CD4-positive, alpha-beta memory T cell (primary cell): ENCODE measurements around the gene C5. TPM values are rescaled to one million over a fixed set of nuclear protein-coding genes. Genes with fewer than 3 reads are reported as not detected.

Source experiments
- CTCF ChIA-PET: fragments of 350-600 bp; sonication (Branson Sonifier 250); formaldehyde crosslinking; loops from one replicate; lab custom pipeline; 2021; ENCODE audit warnings: inconsistent platforms; ENCODE audit not compliant: partially characterized antibody; lab: Charles Lee
- POLR2A ChIA-PET: fragments of 350-600 bp; sonication (Branson Sonifier 250); formaldehyde crosslinking; loops from one replicate; lab custom pipeline; 2021; ENCODE audit not compliant: partially characterized antibody; lab: Charles Lee
- DNase-seq, 5 donors: peaks; one replicate each; pipeline versions ENCODE4 v3.0.0 to v3.0.0-alpha.2; 2020 to 2022; ENCODE audit warnings: mixed read lengths in 1 of 5
- H3K27ac ChIP-seq: one replicate; pipeline ENCODE4 v1.7.0; 2013; ENCODE audit warnings: low read depth, low read length
- H3K27me3 ChIP-seq: 2 replicates; pipeline ENCODE4 v1.7.0; 2013; ENCODE audit warnings: mild to moderate bottlenecking, low read length, moderate library complexity; ENCODE audit not compliant: insufficient read depth
- H3K36me3 ChIP-seq: 2 replicates; pipeline ENCODE4 v1.7.0; 2013; ENCODE audit warnings: mild to moderate bottlenecking, low read length, moderate library complexity; ENCODE audit not compliant: insufficient read depth
- H3K4me1 ChIP-seq: 2 replicates; pipeline ENCODE4 v1.7.0; 2013; ENCODE audit warnings: mild to moderate bottlenecking, low read length, moderate library complexity; ENCODE audit not compliant: insufficient read depth
- H3K4me3 ChIP-seq, 2 donors: one replicate each; pipeline ENCODE4 v1.7.0; 2013; ENCODE audit warnings: low read length in 2 of 2, mild to moderate bottlenecking in 1 of 2
- H3K9me3 ChIP-seq, 2 donors: one replicate each; pipeline ENCODE4 v1.7.0; 2013; ENCODE audit warnings: low read length in 2 of 2, control low read depth in 1 of 2; ENCODE audit not compliant: control insufficient read depth in 1 of 2
- H3K27ac Mint-ChIP-seq, 7 donors: one replicate each; pipeline ENCODE4 v1.8.0; 2020 to 2021; ENCODE audit warnings: mixed read lengths in 7 of 7, mild to moderate bottlenecking in 6 of 7, inconsistent platforms in 3 of 7, moderate library complexity in 3 of 7
- H3K27me3 Mint-ChIP-seq, 2 donors: one replicate each; pipeline ENCODE4 v1.8.0; 2020 to 2021; ENCODE audit warnings: mixed read lengths in 2 of 2
- H3K36me3 Mint-ChIP-seq, 2 donors: one replicate each; pipeline ENCODE4 v1.8.0; 2020 to 2021; ENCODE audit warnings: mixed read lengths in 2 of 2, inconsistent platforms in 1 of 2, mild to moderate bottlenecking in 1 of 2
- H3K4me1 Mint-ChIP-seq, 4 donors: one replicate each; pipeline ENCODE4 v1.8.0; 2020 to 2021; ENCODE audit warnings: mixed read lengths in 4 of 4, mild to moderate bottlenecking in 1 of 4
- H3K4me3 Mint-ChIP-seq, 8 donors: one replicate each; pipeline ENCODE4 v1.8.0; 2020 to 2021; ENCODE audit warnings: mixed read lengths in 8 of 8, mild to moderate bottlenecking in 7 of 8, moderate library complexity in 6 of 8, inconsistent platforms in 3 of 8
- H3K9me3 Mint-ChIP-seq, 8 donors: one replicate each; pipeline ENCODE4 v1.8.0; 2020 to 2021; ENCODE audit warnings: mixed read lengths in 8 of 8, mild to moderate bottlenecking in 5 of 8, inconsistent platforms in 3 of 8, moderate library complexity in 1 of 8
- intact Hi-C: fragments of 100-400 bp; cut with micrococcal nuclease; formaldehyde crosslinking; loops from one replicate; pipeline ENCODE4 v1.15.1; 2023
- polyA plus RNA-seq, 2 donors: library from polyadenylated mRNA; unstranded; fragments of 300-500 nt; fragmentation: Illumina TruSeq; gene quantifications; one replicate each; pipeline ENCODE4 v1.2.3, GENCODE V29; 2021
- total RNA-seq, 2 experiments: library from RNA; stranded (reverse); gene quantifications; one replicate each; pipeline ENCODE4 v1.2.3, GENCODE V29; 2021

The C5 gene
- total and polyA plus RNA-seq, 4 experiments from 2014 or later = 0.28 to 3.2 (median 1.3) TPM

- H3K27ac ChIP-seq = peak overlapping the region; percentile 99
- peak overlapping the region; percentile 91 to 99 (median 98) for H3K27ac Mint-ChIP-seq
- intact Hi-C loops = loop anchor here (1.0 to 2.0 kb wide), 4 partner anchors 9 to 49 kb away; no protein-coding TSS in a partner anchor
- ChIA-PET CTCF (interaction anchor here (0.7 to 3.5 kb wide), 16 partner anchors 9 to 79 kb away, joined by 3 to 17 read pairs (median 4); no protein-coding TSS in a partner anchor), POLR2A (interaction anchor here (12.7 to 74.5 kb wide), 3 partner anchors 12 to 80 kb away, joined by 149 to 5577 read pairs (median 5577); partner anchors contain the start of genes PHF19, PSMD5 and TRAF1)
- H3K4me3 ChIP-seq = peak overlapping the region; percentile 77 to 88
- H3K36me3 ChIP-seq = no peaks in the 10 kb centered on the region
- H3K4me3 Mint-ChIP-seq = peak overlapping the region; percentile 83 to 97 (median 95)
- H3K4me1 ChIP-seq = peaks cover 84% of the 10 kb centered on the region
- H3K27me3 Mint-ChIP-seq = no peaks in the 10 kb centered on the region
- H3K36me3 Mint-ChIP-seq = peaks cover 37 to 61% of the 10 kb centered on the region in 2 donors
- no peaks in the 10 kb centered on the region for H3K9me3 ChIP-seq
- no peaks in the 10 kb centered on the region for H3K27me3 ChIP-seq
- peaks cover 51 to 92% (median 70%) of the 10 kb centered on the region in 4 donors for H3K4me1 Mint-ChIP-seq
- peak; percentile 61 to 95 (median 63) for DNase-seq
- H3K9me3 Mint-ChIP-seq = no peaks in the 10 kb centered on the region
Observed at GRCh38 chr9:120925535-120926396, 124.3 kb downstream of the C5 start.

- H3K27me3 Mint-ChIP-seq = no peaks in the 10 kb centered on the region
- peak overlapping the region; percentile 99 for H3K27ac ChIP-seq
- peak overlapping the region; percentile 83 to 97 (median 95) for H3K4me3 Mint-ChIP-seq
- no peaks in the 10 kb centered on the region for H3K36me3 ChIP-seq
- H3K4me3 ChIP-seq = peak overlapping the region; percentile 77 to 88
- H3K36me3 Mint-ChIP-seq = peaks cover 43 to 68% of the 10 kb centered on the region in 2 donors
- CTCF ChIA-PET = interaction anchor here (0.8 to 3.5 kb wide), 12 partner anchors 8 to 55 kb away, joined by 3 to 15 read pairs (median 5); no protein-coding TSS in a partner anchor
- H3K4me1 Mint-ChIP-seq = peaks cover 56 to 95% (median 72%) of the 10 kb centered on the region in 4 donors
- H3K27ac Mint-ChIP-seq = peak overlapping the region; percentile 91 to 99 (median 98)
- H3K4me1 ChIP-seq = peaks cover 84% of the 10 kb centered on the region
- H3K9me3 ChIP-seq = no peaks in the 10 kb centered on the region
- POLR2A ChIA-PET = interaction anchor here (1.2 to 74.5 kb wide), 4 partner anchors 11 to 223 kb away, joined by 3 to 5577 read pairs (median 2863); partner anchors contain the start of genes PHF19, PSMD5 and TRAF1
- intact Hi-C loops = no loop called here
- H3K9me3 Mint-ChIP-seq = no peaks in the 10 kb centered on the region
- H3K27me3 ChIP-seq = no peaks in the 10 kb centered on the region
- DNase-seq = peak in 1 of 5 donors; percentile 58
Observed at GRCh38 chr9:120924698-120925534, 125.2 kb downstream of the C5 start.

GRCh38 chr9:120923620-120924328 is 126.3 kb downstream of the C5 start:
- H3K27ac ChIP-seq = peak overlapping the region; percentile 99
- peaks cover 51 to 80% of the 10 kb centered on the region in 2 donors for H3K36me3 Mint-ChIP-seq
- no peaks in the 10 kb centered on the region for H3K27me3 Mint-ChIP-seq
- no peaks in the 10 kb centered on the region for H3K9me3 Mint-ChIP-seq
- peak overlapping the region; percentile 91 to 99 (median 98) for H3K27ac Mint-ChIP-seq
- intact Hi-C loops = no loop called here
- POLR2A ChIA-PET = interaction anchor here (1.0 to 74.5 kb wide), 6 partner anchors 10 to 224 kb away, joined by 3 to 5577 read pairs (median 77); partner anchors contain the start of genes FBXW2, PHF19, PSMD5 and TRAF1
- CTCF ChIA-PET = interaction anchor here (0.9 to 3.5 kb wide), 11 partner anchors 8 to 58 kb away, joined by 3 to 17 read pairs (median 7); no protein-coding TSS in a partner anchor
- peaks cover 59 to 98% (median 77%) of the 10 kb centered on the region in 4 donors for H3K4me1 Mint-ChIP-seq
- H3K4me3 Mint-ChIP-seq = peak overlapping the region; percentile 83 to 97 (median 95)
- H3K27me3 ChIP-seq = no peaks in the 10 kb centered on the region
- no peak for DNase-seq
- H3K4me3 ChIP-seq = peak overlapping the region; percentile 77 to 88
- H3K4me1 ChIP-seq = peaks cover 86% of the 10 kb centered on the region
- H3K9me3 ChIP-seq = no peaks in the 10 kb centered on the region
- H3K36me3 ChIP-seq = peaks cover under 1% of the 10 kb centered on the region

- no peaks in the 10 kb centered on the region for H3K27me3 ChIP-seq
- peaks cover 64 to 100% (median 78%) of the 10 kb centered on the region in 4 donors for H3K4me1 Mint-ChIP-seq
- POLR2A ChIA-PET = interaction anchor here (1.0 to 74.5 kb wide), 5 partner anchors 9 to 129 kb away, joined by 3 to 5577 read pairs (median 149); partner anchors contain the start of genes FBXW2, PHF19, PSMD5 and TRAF1
- intact Hi-C loops = no loop called here
- H3K4me3 ChIP-seq = peak overlapping the region; percentile 77 to 88
- H3K27me3 Mint-ChIP-seq = no peaks in the 10 kb centered on the region
- no peak for DNase-seq
- H3K36me3 Mint-ChIP-seq = peaks cover 60 to 85% of the 10 kb centered on the region in 2 donors
- peak overlapping the region; percentile 83 to 97 (median 95) for H3K4me3 Mint-ChIP-seq
- H3K9me3 ChIP-seq = no peaks in the 10 kb centered on the region
- peaks cover 0 to 1% (median 0%) of the 10 kb centered on the region in 8 donors for H3K9me3 Mint-ChIP-seq
- peak overlapping the region; percentile 99 for H3K27ac ChIP-seq
- peaks cover 95% of the 10 kb centered on the region for H3K4me1 ChIP-seq
- H3K27ac Mint-ChIP-seq = peak overlapping the region; percentile 91 to 99 (median 98)
- H3K36me3 ChIP-seq = peaks cover 10% of the 10 kb centered on the region
- CTCF ChIA-PET = interaction anchor here (0.9 to 3.5 kb wide), 10 partner anchors 9 to 59 kb away, joined by 3 to 17 read pairs (median 6); no protein-coding TSS in a partner anchor
Observed at GRCh38 chr9:120922404-120923195, 127.5 kb downstream of the C5 start.

GRCh38 chr9:120921661-120922181 is 128.4 kb downstream of the C5 start:
- Histone ChIP-seq H3K9me3 (no peaks in the 10 kb centered on the region), H3K27ac (peak overlapping the region; percentile 99), H3K27me3 (no peaks in the 10 kb centered on the region), H3K36me3 (peaks cover 19% of the 10 kb centered on the region), H3K4me3 (peak overlapping the region; percentile 25 to 88), H3K4me1 (peaks cover 95% of the 10 kb centered on the region)
- Mint-ChIP-seq H3K36me3 (peaks cover 68 to 93% of the 10 kb centered on the region in 2 donors), H3K9me3 (peaks cover 0 to 2% (median 0%) of the 10 kb centered on the region in 8 donors), H3K27ac (peak overlapping the region; percentile 91 to 99 (median 98)), H3K4me3 (peak overlapping the region; percentile 83 to 97 (median 95)), H3K27me3 (no peaks in the 10 kb centered on the region), H3K4me1 (peaks cover 60 to 100% (median 78%) of the 10 kb centered on the region in 4 donors)
- CTCF ChIA-PET = interaction anchor here (0.9 to 3.3 kb wide), 7 partner anchors 10 to 53 kb away, joined by 3 to 18 read pairs (median 9); no protein-coding TSS in a partner anchor
- POLR2A ChIA-PET = interaction anchor here (1.1 to 74.5 kb wide), 5 partner anchors 8 to 128 kb away, joined by 3 to 5577 read pairs (median 149); partner anchors contain the start of genes FBXW2, PHF19, PSMD5 and TRAF1
- intact Hi-C loops = no loop called here
- no peak for DNase-seq
